ENCODE measurements around the gene DUSP14.

The DUSP14 gene

GRCh38 chr17:37538981-37539659 is 49.4 kb downstream of the DUSP14 start:
- TF ChIP-seq CTCF (IDR thresholded peaks at IDR 0.05) = no peak
- Histone ChIP-seq H3K36me3 (ENCODE audit: control insufficient read depth, insufficient read depth, low read length) (no peaks in the 10 kb centered on the region), H3K4me1 (no peaks in the 10 kb centered on the region)

GRCh38 chr17:37541880-37542660 is 52.4 kb downstream of the DUSP14 start:
- no peak for TF ChIP-seq CTCF (IDR thresholded peaks at IDR 0.05)
- H3K4me3 ChIP-seq (ENCODE audit: low read depth, low read length) = no peak overlapping the region
- no peaks in the 10 kb centered on the region for H3K27me3 ChIP-seq (ENCODE audit: control insufficient read depth, insufficient read depth, low read length)
- H3K79me2 ChIP-seq = no peaks in the 10 kb centered on the region
- H3K4me1 ChIP-seq = no peaks in the 10 kb centered on the region
- no peaks in the 10 kb centered on the region for H3K36me3 ChIP-seq (ENCODE audit: control insufficient read depth, insufficient read depth, low read length)
- H3K9ac ChIP-seq = no peak overlapping the region
- H3K9me3 ChIP-seq (ENCODE audit: control insufficient read depth, low read length) = no peaks in the 10 kb centered on the region
- no peak overlapping the region for H3K4me2 ChIP-seq (ENCODE audit: low read length)
- H2AFZ ChIP-seq = no peak overlapping the region
- no peak overlapping the region for H3K27ac ChIP-seq

More at GRCh38 chr17:37538981-37539659, 49.4 kb downstream of the DUSP14 start:
- H3K9ac ChIP-seq = no peak overlapping the region
- H2AFZ ChIP-seq = no peak overlapping the region
- H3K9me3 ChIP-seq (ENCODE audit: control insufficient read depth, low read length) = no peaks in the 10 kb centered on the region
- H3K4me2 ChIP-seq (ENCODE audit: low read length) = no peak overlapping the region
- no peaks in the 10 kb centered on the region for H3K27me3 ChIP-seq (ENCODE audit: control insufficient read depth, insufficient read depth, low read length)
- no peak overlapping the region for H3K4me3 ChIP-seq (ENCODE audit: low read depth, low read length)
- H3K27ac ChIP-seq = no peak overlapping the region
- H3K79me2 ChIP-seq = no peaks in the 10 kb centered on the region

GRCh38 chr17:37543637-37544052 is 54.0 kb downstream of the DUSP14 start:
- Histone ChIP-seq H3K36me3 (ENCODE audit: control insufficient read depth, insufficient read depth, low read length) (no peaks in the 10 kb centered on the region), H3K27ac (no peak overlapping the region), H3K79me2 (peaks cover 2% of the 10 kb centered on the region), H3K9ac (no peak overlapping the region), H3K9me3 (ENCODE audit: control insufficient read depth, low read length) (no peaks in the 10 kb centered on the region), H3K27me3 (ENCODE audit: control insufficient read depth, insufficient read depth, low read length) (no peaks in the 10 kb centered on the region), H3K4me3 (ENCODE audit: low read depth, low read length) (no peak overlapping the region), H2AFZ (no peak overlapping the region), H3K4me1 (peaks cover 2% of the 10 kb centered on the region), H3K4me2 (ENCODE audit: low read length) (no peak overlapping the region)
- no peak for TF ChIP-seq CTCF (IDR thresholded peaks at IDR 0.05)

- no peak overlapping the region for H3K27ac ChIP-seq
- H3K9me3 ChIP-seq (ENCODE audit: control insufficient read depth, low read length) = no peaks in the 10 kb centered on the region
- H3K4me2 ChIP-seq (ENCODE audit: low read length) = no peak overlapping the region
- H3K4me3 ChIP-seq (ENCODE audit: low read depth, low read length) = no peak overlapping the region
- no peak overlapping the region for H2AFZ ChIP-seq
- H3K36me3 ChIP-seq (ENCODE audit: control insufficient read depth, insufficient read depth, low read length) = no peaks in the 10 kb centered on the region
- no peak overlapping the region for H3K9ac ChIP-seq
- TF ChIP-seq CTCF (IDR thresholded peaks at IDR 0.05) = no peak
- H3K27me3 ChIP-seq (ENCODE audit: control insufficient read depth, insufficient read depth, low read length) = no peaks in the 10 kb centered on the region
- peaks cover 2% of the 10 kb centered on the region for H3K4me1 ChIP-seq
- H3K79me2 ChIP-seq = peaks cover 7% of the 10 kb centered on the region
Observed at GRCh38 chr17:37545486-37545885, 55.8 kb downstream of the DUSP14 start.

Data from parathyroid adenoma (tissue), 2 donors.